Mucosa of stomach (tissue), 1 donor: ENCODE data around the gene ING5.
A peak's percentile ranks its signal among the peaks of the same experiment; 100 is the strongest.

Experiments
- H3K27me3 ChIP-seq: one replicate; pipeline ENCODE4 v1.7.0; 2013; ENCODE audit warnings: mild to moderate bottlenecking, low read length; ENCODE audit not compliant: control insufficient read depth, insufficient read depth
- H3K36me3 ChIP-seq: one replicate; pipeline ENCODE4 v1.7.0; 2013; ENCODE audit warnings: low read length; ENCODE audit not compliant: control insufficient read depth, insufficient read depth
- H3K4me1 ChIP-seq: one replicate; pipeline ENCODE4 v1.7.0; 2013; ENCODE audit warnings: mild to moderate bottlenecking, low read length; ENCODE audit not compliant: control insufficient read depth, insufficient read depth
- H3K4me3 ChIP-seq: one replicate; pipeline ENCODE4 v1.7.0; 2013; ENCODE audit warnings: low read length
- H3K9ac ChIP-seq: one replicate; pipeline ENCODE4 v1.7.0; 2013; ENCODE audit warnings: mild to moderate bottlenecking, low read length, moderate library complexity
- H3K9me3 ChIP-seq: one replicate; pipeline ENCODE4 v1.7.0; 2013; ENCODE audit warnings: mild to moderate bottlenecking, low read length, moderate library complexity; ENCODE audit not compliant: control insufficient read depth
- donor health status: Pancreatic carcinoma.

The ING5 gene

GRCh38 chr2:241701399-241702154, at the start of gene ING5:
Gene ING5 (plus strand): TSS chr2:241702039. CDS start chr2:241702066, 27 bp downstream.
- Histone ChIP-seq H3K4me1 (peaks cover 7% of the 10 kb centered on the region), H3K4me3 (peak within 1 kb of the TSS; percentile 41)

GRCh38 chr2:241652142-241652541, 49.7 kb upstream of the ING5 start:
- Histone ChIP-seq H3K4me1 (no peaks in the 10 kb centered on the region), H3K9me3 (no peaks in the 10 kb centered on the region), H3K27me3 (no peaks in the 10 kb centered on the region), H3K36me3 (peaks cover 9% of the 10 kb centered on the region), H3K4me3 (no peak overlapping the region), H3K9ac (no peak overlapping the region)

More at GRCh38 chr2:241701399-241702154, at the start of gene ING5:
- Histone ChIP-seq H3K27me3 (no peaks in the 10 kb centered on the region), H3K36me3 (no peaks in the 10 kb centered on the region), H3K9ac (peak within 1 kb of the TSS; percentile 75), H3K9me3 (no peaks in the 10 kb centered on the region)

- Histone ChIP-seq H3K36me3 (peaks cover 9% of the 10 kb centered on the region), H3K4me1 (no peaks in the 10 kb centered on the region), H3K9me3 (no peaks in the 10 kb centered on the region), H3K27me3 (no peaks in the 10 kb centered on the region), H3K4me3 (no peak overlapping the region), H3K9ac (no peak overlapping the region)
Observed at GRCh38 chr2:241652722-241653121, 49.1 kb upstream of the ING5 start.

GRCh38 chr2:241653210-241653750, 48.6 kb upstream of the ING5 start:
- Histone ChIP-seq H3K9ac (no peak overlapping the region), H3K4me3 (no peak overlapping the region), H3K4me1 (no peaks in the 10 kb centered on the region), H3K27me3 (no peaks in the 10 kb centered on the region), H3K9me3 (no peaks in the 10 kb centered on the region), H3K36me3 (peaks cover 9% of the 10 kb centered on the region)

- no peaks in the 10 kb centered on the region for H3K9me3 ChIP-seq
- no peaks in the 10 kb centered on the region for H3K4me1 ChIP-seq
- peaks cover 9% of the 10 kb centered on the region for H3K36me3 ChIP-seq
- H3K4me3 ChIP-seq: no peak overlapping the region
- H3K27me3 ChIP-seq: no peaks in the 10 kb centered on the region
- H3K9ac ChIP-seq: no peak overlapping the region
Observed at GRCh38 chr2:241654551-241654950, 47.3 kb upstream of the ING5 start.

- H3K4me3 ChIP-seq: no peak overlapping the region
- H3K9me3 ChIP-seq: no peaks in the 10 kb centered on the region
- H3K9ac ChIP-seq: no peak overlapping the region
- no peaks in the 10 kb centered on the region for H3K27me3 ChIP-seq
- H3K36me3 ChIP-seq: peaks cover 9% of the 10 kb centered on the region
- H3K4me1 ChIP-seq: no peaks in the 10 kb centered on the region
Observed at GRCh38 chr2:241655516-241656189, 46.2 kb upstream of the ING5 start.

- no peak overlapping the region for H3K9ac ChIP-seq
- H3K4me1 ChIP-seq: no peaks in the 10 kb centered on the region
- H3K27me3 ChIP-seq: no peaks in the 10 kb centered on the region
- no peak overlapping the region for H3K4me3 ChIP-seq
- H3K36me3 ChIP-seq: peaks cover 9% of the 10 kb centered on the region
- no peaks in the 10 kb centered on the region for H3K9me3 ChIP-seq
Observed at GRCh38 chr2:241656190-241656741, 45.6 kb upstream of the ING5 start.

GRCh38 chr2:241657786-241658254, 44.0 kb upstream of the ING5 start:
- no peaks in the 10 kb centered on the region for H3K4me1 ChIP-seq
- H3K4me3 ChIP-seq: no peak overlapping the region
- no peak overlapping the region for H3K9ac ChIP-seq
- no peaks in the 10 kb centered on the region for H3K9me3 ChIP-seq
- H3K36me3 ChIP-seq: peaks cover 9% of the 10 kb centered on the region
- no peaks in the 10 kb centered on the region for H3K27me3 ChIP-seq

- Histone ChIP-seq H3K36me3 (peaks cover 9% of the 10 kb centered on the region), H3K4me1 (no peaks in the 10 kb centered on the region), H3K27me3 (no peaks in the 10 kb centered on the region), H3K4me3 (no peak overlapping the region), H3K9me3 (no peaks in the 10 kb centered on the region), H3K9ac (no peak overlapping the region)
Observed at GRCh38 chr2:241658296-241658695, 43.5 kb upstream of the ING5 start.

- no peak overlapping the region for H3K9ac ChIP-seq
- peaks cover 9% of the 10 kb centered on the region for H3K36me3 ChIP-seq
- no peak overlapping the region for H3K4me3 ChIP-seq
- no peaks in the 10 kb centered on the region for H3K27me3 ChIP-seq
- no peaks in the 10 kb centered on the region for H3K4me1 ChIP-seq
- no peaks in the 10 kb centered on the region for H3K9me3 ChIP-seq
Observed at GRCh38 chr2:241659150-241659739, 42.6 kb upstream of the ING5 start.

GRCh38 chr2:241660593-241661213, 41.1 kb upstream of the ING5 start:
- H3K4me3 ChIP-seq: no peak overlapping the region
- H3K4me1 ChIP-seq: no peaks in the 10 kb centered on the region
- H3K36me3 ChIP-seq: no peaks in the 10 kb centered on the region

More at GRCh38 chr2:241660593-241661213, 41.1 kb upstream of the ING5 start:
- Histone ChIP-seq H3K27me3 (no peaks in the 10 kb centered on the region), H3K9ac (no peak overlapping the region), H3K9me3 (no peaks in the 10 kb centered on the region)
